Nephron (organoid): ENCODE results near the gene RRH.
"Not testable (repeated sequence)": the region's sequence is repeated elsewhere in the genome, so short reads cannot be mapped to it uniquely, and the experiment has no call there.

ENCODE experiments used
- H3K27ac Mint-ChIP-seq, 3 experiments: 2 replicates each; pipeline ENCODE4 v1.8.0; 2020; ENCODE audit warnings: mixed read lengths in 3 of 3, mild to moderate bottlenecking in 2 of 3, moderate library complexity in 1 of 3
- H3K27me3 Mint-ChIP-seq: 2 replicates; pipeline ENCODE4 v1.8.0; 2021; ENCODE audit warnings: low read depth, mild to moderate bottlenecking, moderate library complexity, mixed read lengths
- H3K36me3 Mint-ChIP-seq: 2 replicates; pipeline ENCODE4 v1.8.0; 2020; ENCODE audit warnings: low read depth, mixed read lengths
- H3K4me1 Mint-ChIP-seq: 2 replicates; pipeline ENCODE4 v1.8.0; 2020; ENCODE audit warnings: mixed read lengths
- H3K4me3 Mint-ChIP-seq, 3 experiments: 2 replicates each; pipeline ENCODE4 v1.8.0; 2020; ENCODE audit warnings: mild to moderate bottlenecking in 3 of 3, mixed read lengths in 3 of 3, moderate library complexity in 2 of 3
- H3K9me3 Mint-ChIP-seq: 2 replicates; pipeline ENCODE4 v1.8.0; 2020; ENCODE audit warnings: mixed read lengths
- TF ChIP-seq, protein P1 (sequence below), 3 experiments: fragments of 200-600 bp; sonication (generic); IDR thresholded peaks; one replicate each; pipeline ENCODE4 v1.5.0; 2021; ENCODE audit warnings: antibody characterized with exemption in 3 of 3; ENCODE audit not compliant: unreplicated experiment in 3 of 3

Gene RRH

GRCh38 chr4:109846395-109847098 lies 18.8 kb downstream of the RRH start:
- Mint-ChIP-seq H3K27me3 (peaks cover 4% of the 10 kb centered on the region), H3K4me3 (no peak overlapping the region), H3K9me3 (no peaks in the 10 kb centered on the region), H3K36me3 (no peaks in the 10 kb centered on the region), H3K4me1 (no peaks in the 10 kb centered on the region), H3K27ac (no peak overlapping the region)
- TF ChIP-seq, protein P1, sequence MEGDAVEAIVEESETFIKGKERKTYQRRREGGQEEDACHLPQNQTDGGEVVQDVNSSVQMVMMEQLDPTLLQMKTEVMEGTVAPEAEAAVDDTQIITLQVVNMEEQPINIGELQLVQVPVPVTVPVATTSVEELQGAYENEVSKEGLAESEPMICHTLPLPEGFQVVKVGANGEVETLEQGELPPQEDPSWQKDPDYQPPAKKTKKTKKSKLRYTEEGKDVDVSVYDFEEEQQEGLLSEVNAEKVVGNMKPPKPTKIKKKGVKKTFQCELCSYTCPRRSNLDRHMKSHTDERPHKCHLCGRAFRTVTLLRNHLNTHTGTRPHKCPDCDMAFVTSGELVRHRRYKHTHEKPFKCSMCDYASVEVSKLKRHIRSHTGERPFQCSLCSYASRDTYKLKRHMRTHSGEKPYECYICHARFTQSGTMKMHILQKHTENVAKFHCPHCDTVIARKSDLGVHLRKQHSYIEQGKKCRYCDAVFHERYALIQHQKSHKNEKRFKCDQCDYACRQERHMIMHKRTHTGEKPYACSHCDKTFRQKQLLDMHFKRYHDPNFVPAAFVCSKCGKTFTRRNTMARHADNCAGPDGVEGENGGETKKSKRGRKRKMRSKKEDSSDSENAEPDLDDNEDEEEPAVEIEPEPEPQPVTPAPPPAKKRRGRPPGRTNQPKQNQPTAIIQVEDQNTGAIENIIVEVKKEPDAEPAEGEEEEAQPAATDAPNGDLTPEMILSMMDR (IDR thresholded peaks at IDR 0.05; ENCODE audit: unreplicated experiment in 3 of 3), result no peak

DNA sequence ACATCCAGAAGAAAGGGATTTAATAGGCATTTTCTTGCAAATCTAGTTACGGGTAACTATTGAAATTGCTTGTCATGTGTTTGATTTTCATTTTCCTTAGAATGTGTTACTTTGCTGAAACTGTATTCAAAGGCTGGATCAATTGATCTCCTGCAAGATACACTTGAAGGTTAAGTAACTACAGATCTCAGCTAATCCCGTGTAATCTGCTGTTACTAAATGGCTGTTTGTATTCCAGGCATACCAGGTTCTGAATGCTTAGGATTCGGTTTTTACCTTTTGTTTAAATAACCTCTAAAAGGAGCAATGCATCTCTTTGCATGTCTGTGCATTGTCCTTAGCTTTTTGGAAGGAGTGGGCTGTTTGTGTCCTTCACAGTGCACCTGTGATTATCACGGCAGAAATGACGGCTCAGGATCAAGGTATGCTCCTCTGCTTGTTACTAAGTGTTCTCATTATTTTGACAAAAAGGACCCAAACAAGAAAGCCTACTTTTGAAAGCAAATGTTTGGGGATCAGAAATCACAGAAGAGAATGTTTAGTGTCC lies 20.2 kb downstream of the RRH start, which contains the start of gene LRIT3:
Gene LRIT3 (plus strand): TSS at position 212 of the 547 bp plus-strand sequence. CDS start 95 bp downstream, at position 307.
- no peaks in the 10 kb centered on the region for H3K9me3 Mint-ChIP-seq
- H3K27me3 Mint-ChIP-seq, result peaks cover 4% of the 10 kb centered on the region
- H3K4me1 Mint-ChIP-seq, result no peaks in the 10 kb centered on the region
- H3K27ac Mint-ChIP-seq, result no peak within 1 kb of the TSS
- no peak within 1 kb of the TSS for H3K4me3 Mint-ChIP-seq
- TF ChIP-seq, protein P1 (IDR thresholded peaks at IDR 0.05; ENCODE audit: unreplicated experiment in 3 of 3), result no peak
- H3K36me3 Mint-ChIP-seq, result no peaks in the 10 kb centered on the region

DNA sequence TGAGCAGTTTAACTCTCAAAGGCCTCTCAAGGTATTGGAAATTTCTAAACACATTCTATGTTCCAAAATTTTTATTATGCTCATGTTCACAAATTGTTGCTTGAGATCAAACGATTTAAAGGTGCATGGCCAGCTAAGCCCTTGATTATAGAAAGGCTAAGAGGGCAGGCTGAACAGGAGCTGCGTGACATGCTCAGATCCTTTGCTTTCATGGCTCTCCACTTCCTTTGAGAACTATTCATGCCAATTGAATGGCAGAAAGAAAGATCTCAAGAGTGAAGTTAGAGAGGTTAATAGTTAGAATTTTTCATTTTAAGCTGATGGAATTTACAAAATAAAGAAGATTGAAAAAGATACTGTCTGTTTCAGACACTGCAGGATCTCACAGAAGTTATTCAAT lies 20.7 kb downstream of the RRH start:
- Mint-ChIP-seq H3K9me3 (no peaks in the 10 kb centered on the region), H3K36me3 (no peaks in the 10 kb centered on the region), H3K4me3 (no peak overlapping the region), H3K27me3 (peaks cover 4% of the 10 kb centered on the region), H3K27ac (no peak overlapping the region), H3K4me1 (no peaks in the 10 kb centered on the region)
- TF ChIP-seq, protein P1 (IDR thresholded peaks at IDR 0.05; ENCODE audit: unreplicated experiment in 3 of 3), result no peak

DNA sequence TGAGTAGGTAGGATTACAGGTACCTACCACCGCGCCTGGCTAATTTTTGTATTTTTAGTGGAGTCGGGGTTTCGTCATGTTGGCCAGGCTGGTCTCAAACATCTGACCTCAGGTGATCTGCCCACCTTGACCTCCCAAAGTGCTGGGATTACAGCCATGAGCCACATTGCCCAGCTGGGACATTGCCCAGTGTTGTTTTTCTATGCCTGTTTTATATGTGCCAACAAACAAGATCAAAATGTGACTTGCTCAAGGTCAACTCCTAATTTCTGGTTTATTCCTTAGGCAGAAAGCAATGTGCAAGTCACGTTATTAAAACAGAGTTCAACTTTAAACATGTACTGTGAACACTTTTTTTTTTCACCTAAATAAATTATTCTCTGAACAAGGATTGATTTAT lies 22.8 kb downstream of the RRH start:
- TF ChIP-seq, protein P1 (IDR thresholded peaks at IDR 0.05; ENCODE audit: unreplicated experiment in 3 of 3), result no peak
- Mint-ChIP-seq H3K4me3 (no peak overlapping the region), H3K9me3 (peaks cover 2% of the 10 kb centered on the region), H3K4me1 (no peaks in the 10 kb centered on the region), H3K27me3 (peaks cover 4% of the 10 kb centered on the region), H3K27ac (no peak overlapping the region), H3K36me3 (no peaks in the 10 kb centered on the region)

GRCh38 chr4:109859426-109860300 lies 31.9 kb downstream of the RRH start:
- not testable (repeated sequence) for H3K27me3 Mint-ChIP-seq, H3K4me3 Mint-ChIP-seq

DNA sequence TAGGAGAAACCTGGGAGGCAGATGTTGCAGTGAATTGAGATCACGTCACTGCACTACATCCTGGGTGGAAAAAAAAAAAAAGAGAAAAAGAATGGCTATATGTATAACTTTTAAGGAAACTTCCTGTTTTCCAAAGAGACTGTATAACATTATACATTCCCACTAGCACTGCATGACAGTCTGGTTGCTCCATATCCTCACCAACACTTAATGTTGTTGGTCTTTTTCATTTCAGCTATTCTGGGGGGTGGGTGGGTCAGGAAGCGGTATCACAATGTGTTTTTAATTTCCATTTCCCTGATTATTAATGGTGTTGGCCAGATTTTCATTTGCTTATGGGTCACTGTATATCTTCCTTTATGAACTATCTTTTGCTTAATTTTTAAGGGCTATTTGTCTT lies 33.5 kb downstream of the RRH start:
- Mint-ChIP-seq H3K36me3 (peaks cover 5% of the 10 kb centered on the region), H3K9me3 (peaks cover 33% of the 10 kb centered on the region), H3K27ac (peak overlapping the region in 1 of 3 experiments; percentile 80), H3K4me3 (no peak overlapping the region), H3K4me1 (no peaks in the 10 kb centered on the region), H3K27me3 (no peaks in the 10 kb centered on the region)
- TF ChIP-seq, protein P1 (IDR thresholded peaks at IDR 0.05; ENCODE audit: unreplicated experiment in 3 of 3), result no peak

More at GRCh38 chr4:109859426-109860300, 31.9 kb downstream of the RRH start:
- H3K27ac Mint-ChIP-seq, H3K4me1 Mint-ChIP-seq, H3K36me3 Mint-ChIP-seq: not testable (repeated sequence)
- peaks cover 41% of the 10 kb centered on the region for H3K9me3 Mint-ChIP-seq
